Erythroblast (primary cell): Measurements from ENCODE around the gene PXT1.
A peak's percentile ranks its signal among the peaks of the same experiment; 100 is the strongest.
"Not testable (repeated sequence)": the region's sequence is repeated elsewhere in the genome, so short reads cannot be mapped to it uniquely, and the experiment has no call there.

Source experiments
- DNase-seq, 2 experiments: peaks; one replicate each; lab custom pipeline; 2025; lab: John Stamatoyannopoulos, UW
- GATA1 ChIP-seq: IDR thresholded peaks from 2 replicates; pipeline ENCODE4 v1.6.1; 2011; ENCODE audit warnings: low read depth, mild to moderate bottlenecking, control low read depth, low read length, moderate library complexity
- POLR2A ChIP-seq: IDR thresholded peaks from 2 replicates; pipeline ENCODE4 v1.6.1; 2011; ENCODE audit warnings: mild to moderate bottlenecking, low read length

PXT1 gene

DNA sequence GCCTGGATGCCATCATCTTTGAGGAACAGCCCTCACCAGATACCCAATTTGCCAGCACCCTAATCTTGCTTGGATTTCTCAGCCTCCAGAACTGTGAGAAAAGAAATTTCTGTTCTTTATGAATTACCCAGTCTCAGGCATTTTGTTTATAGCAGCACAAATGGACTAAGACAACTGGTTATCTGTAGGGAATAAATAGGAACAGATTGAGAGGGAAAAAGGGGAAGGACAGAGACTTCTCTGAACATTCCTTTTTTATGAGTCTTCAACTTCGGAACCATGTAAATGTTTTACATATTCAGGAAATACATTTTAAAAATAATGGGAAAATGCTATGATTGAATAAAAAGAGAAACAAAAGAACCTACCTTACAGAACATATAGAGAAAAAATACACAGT lies 21.0 kb upstream of the PXT1 start:
- no peak for DNase-seq
- TF ChIP-seq POLR2A, result no peak
- TF ChIP-seq GATA1, result no peak

DNA sequence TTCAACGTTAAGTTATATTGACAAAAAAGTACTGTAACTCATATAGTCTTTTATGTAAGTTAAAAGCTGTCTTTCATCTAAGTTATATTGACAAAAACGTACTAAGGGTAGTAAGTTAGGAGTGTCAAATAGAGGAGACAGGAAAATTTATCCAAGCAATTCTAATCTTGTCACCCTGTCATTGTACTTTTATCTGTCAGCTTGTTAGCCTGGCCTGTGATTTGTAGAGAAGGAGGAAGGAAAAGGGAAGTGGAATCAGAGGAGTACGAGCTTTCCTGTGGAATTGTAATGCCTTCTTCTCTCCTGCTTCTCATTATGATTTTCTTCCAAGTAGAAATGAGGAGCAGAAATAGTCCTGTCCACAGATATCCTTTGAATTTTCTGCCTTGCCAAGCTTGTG lies 19.0 kb upstream of the PXT1 start:
- no peak for DNase-seq
- TF ChIP-seq GATA1 (no peak), POLR2A (no peak)

DNA sequence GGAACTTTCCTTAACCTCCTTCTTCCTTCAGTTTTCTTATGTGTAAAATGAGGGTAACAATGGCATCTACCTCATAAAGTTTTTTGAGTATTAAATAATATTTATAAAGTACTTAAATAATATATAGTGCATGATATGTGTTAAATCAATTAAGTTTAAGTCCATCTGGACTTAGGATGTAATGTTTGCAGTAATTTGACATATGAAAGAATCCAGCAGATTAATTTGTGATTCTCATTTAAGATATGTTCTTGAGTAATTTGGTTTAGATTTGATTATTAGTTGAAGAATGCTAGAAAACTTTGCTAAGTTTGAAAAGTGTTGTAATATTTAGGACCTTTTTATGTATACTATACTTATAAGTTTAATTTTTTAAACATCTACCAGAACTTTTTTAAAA lies 18.3 kb upstream of the PXT1 start:
- DNase-seq, result no peak
- TF ChIP-seq GATA1, result no peak
- TF ChIP-seq POLR2A, result no peak

- TF ChIP-seq POLR2A (no peak), GATA1 (no peak)
- no peak for DNase-seq
Observed at GRCh38 chr6:36459501-36459900, 16.8 kb upstream of the PXT1 start.

- TF ChIP-seq POLR2A (no peak), GATA1 (no peak)
- no peak for DNase-seq
Observed at GRCh38 chr6:36455486-36456027, 12.9 kb upstream of the PXT1 start.

DNA sequence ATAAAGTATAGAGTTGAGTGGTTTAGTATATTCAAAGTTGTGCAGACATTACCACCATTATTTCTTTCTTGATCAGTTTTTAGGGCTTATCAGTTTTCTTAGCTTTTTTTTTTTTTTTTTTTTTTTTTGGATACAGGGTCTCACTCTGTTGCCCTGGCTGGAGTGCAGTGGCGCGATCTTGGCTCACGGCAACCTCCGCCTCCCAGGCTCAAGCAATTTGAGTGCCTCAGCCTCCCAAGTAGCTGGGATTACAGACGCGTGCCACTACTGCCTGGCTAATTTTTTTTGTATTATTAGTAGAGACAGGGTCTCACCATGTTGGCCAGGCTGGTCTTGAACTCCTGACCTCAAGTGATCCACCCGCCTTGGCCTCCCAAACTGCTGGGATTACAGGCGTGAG lies 10.2 kb upstream of the PXT1 start:
- not testable (repeated sequence) for DNase-seq

DNA sequence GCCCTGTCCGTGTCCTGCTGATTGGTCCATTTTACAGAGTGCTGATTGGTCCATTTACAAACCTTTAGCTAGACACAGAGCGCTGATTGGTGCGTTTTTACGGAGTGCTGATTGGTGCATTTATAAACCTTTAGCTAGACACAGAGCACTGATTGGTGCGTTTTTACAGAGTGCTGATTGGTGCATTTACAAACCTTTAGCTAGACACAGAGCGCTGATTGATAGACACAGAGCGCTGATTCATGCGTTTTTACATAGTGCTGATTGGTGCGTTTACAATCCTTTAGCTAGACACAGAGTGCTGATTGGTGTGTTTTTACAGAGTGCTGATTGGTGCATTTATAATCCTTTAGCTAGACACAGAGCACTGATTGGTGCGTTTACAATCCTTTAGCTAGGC lies 6.5 kb upstream of the PXT1 start:
- peak in 1 of 2 experiments; percentile 14 for DNase-seq

- DNase-seq, result no peak
- TF ChIP-seq GATA1 (no peak), POLR2A (no peak)
Observed at GRCh38 chr6:36445621-36446020, 3.0 kb upstream of the PXT1 start.

DNA sequence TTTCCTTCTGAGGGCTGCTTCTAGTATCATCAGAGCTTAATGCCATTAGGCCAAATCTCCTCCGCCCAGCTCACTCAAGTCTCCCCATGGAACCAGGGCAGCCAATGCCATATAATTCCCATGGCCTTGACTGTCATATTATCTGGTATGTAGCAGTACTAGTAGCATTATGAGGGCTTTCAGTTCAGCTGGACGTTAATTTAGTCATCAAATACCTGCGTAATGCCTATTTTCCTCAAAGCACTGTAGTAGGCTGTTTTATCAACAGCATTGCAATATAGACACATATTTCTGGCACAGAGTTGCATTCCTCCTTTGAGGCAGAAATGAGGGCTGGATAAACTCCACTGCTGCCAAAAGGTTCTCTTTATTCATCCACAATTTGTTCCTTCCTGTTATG lies 1.8 kb upstream of the PXT1 start:
- no peak for TF ChIP-seq POLR2A
- TF ChIP-seq GATA1, result no peak
- no peak for DNase-seq

DNA sequence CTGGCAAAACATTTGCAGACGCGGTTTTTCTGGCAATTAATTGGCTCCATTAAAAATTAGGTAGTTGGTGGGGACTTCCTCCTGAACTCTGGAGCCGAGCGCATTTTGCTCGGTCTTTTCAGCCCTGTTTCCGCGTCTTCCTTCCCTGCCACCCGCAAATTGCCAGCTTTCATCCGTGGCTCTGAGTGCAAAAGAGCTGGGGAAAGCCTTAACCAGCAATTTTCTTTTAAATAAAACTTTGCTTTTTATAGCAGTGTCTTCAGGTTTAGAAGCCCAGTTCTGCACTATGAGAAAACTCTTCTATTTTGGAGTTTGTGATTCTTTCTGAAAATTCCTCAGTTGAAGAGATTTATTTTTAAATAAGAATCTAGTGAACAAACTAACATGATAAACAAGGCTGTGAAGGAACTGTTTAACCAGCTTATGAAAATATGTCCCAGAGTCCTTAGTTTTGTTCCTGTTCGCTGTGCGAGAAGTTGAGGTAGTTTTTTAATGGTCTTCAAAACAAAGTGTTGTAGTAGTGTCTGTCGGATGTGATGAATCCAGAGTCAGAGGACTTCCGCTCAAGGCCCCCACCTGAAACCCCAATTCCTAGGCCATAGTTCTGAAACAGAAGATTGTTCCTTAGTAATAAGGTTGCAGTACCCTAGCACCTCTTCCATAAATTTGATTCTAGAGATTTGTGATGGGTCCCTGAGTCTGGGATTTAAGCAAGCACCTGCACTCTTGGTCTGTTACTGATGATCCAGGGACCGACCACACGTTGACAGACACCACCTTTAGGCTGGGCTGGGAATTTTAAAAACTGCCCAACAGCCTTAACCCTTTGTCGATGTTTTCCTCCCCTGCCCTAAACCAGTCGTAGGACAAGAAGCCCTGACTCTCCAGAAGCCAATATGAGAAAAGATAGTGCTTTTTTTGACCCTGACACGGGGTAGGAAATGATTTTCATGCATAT lies 1.1 kb upstream of the PXT1 start:
- TF ChIP-seq GATA1 (no peak), POLR2A (no peak)
- DNase-seq, result peak; percentile 31 to 61

- TF ChIP-seq POLR2A (no peak), GATA1 (no peak)
- peak in 1 of 2 experiments; percentile 48 for DNase-seq
Observed at GRCh38 chr6:36442103-36442670, 467 bp downstream of the PXT1 start.

- TF ChIP-seq POLR2A (peak; percentile 90), GATA1 (no peak)
Observed at GRCh38 chr6:36441307-36441894, 1.3 kb downstream of the PXT1 start.

DNA sequence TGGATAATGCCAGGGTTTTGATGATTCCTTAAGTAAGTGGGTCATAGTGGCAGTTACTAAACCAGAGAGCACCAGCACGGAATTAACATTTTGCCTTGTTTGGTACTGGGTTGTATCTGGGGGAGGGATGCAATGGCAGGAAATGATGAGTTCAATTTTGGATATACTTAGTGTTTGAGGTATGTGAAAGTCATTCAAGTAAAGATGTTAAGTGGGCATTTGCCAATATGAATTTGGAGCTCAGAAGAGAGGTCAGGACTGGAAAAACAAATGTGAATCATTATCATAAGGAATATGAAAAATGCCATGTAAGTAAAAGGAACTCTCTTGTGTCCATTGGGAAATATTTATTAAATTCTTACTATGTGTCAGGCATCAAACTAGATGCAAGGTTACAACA lies 6.2 kb downstream of the PXT1 start:
- no peak for TF ChIP-seq POLR2A
- no peak for TF ChIP-seq GATA1
- DNase-seq, result no peak

More at GRCh38 chr6:36441307-36441894, 1.3 kb downstream of the PXT1 start:
- peak; percentile 98 for DNase-seq

- TF ChIP-seq POLR2A (no peak), GATA1 (no peak)
- DNase-seq, result no peak
Observed at GRCh38 chr6:36432151-36432671, 10.4 kb downstream of the PXT1 start.
